DMS153 treated with DMSO at 0.1 percent for 48 hours (cell line): ENCODE results near the gene LMOD2.
"Not testable (repeated sequence)": the region's sequence is repeated elsewhere in the genome, so short reads cannot be mapped to it uniquely, and the experiment has no call there.

Source experiments
- DNase-seq: peaks from one replicate; lab custom pipeline; 2025; ENCODE audit not compliant: unreplicated experiment; lab: John Stamatoyannopoulos, UW

The LMOD2 gene, protein sequence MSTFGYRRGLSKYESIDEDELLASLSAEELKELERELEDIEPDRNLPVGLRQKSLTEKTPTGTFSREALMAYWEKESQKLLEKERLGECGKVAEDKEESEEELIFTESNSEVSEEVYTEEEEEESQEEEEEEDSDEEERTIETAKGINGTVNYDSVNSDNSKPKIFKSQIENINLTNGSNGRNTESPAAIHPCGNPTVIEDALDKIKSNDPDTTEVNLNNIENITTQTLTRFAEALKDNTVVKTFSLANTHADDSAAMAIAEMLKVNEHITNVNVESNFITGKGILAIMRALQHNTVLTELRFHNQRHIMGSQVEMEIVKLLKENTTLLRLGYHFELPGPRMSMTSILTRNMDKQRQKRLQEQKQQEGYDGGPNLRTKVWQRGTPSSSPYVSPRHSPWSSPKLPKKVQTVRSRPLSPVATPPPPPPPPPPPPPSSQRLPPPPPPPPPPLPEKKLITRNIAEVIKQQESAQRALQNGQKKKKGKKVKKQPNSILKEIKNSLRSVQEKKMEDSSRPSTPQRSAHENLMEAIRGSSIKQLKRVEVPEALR

GRCh38 chr7:123655614-123656013 lies at the start of gene LMOD2:
TSS of gene LMOD2 (plus strand) at chr7:123655866. CDS start at chr7:123655964, 98 bp downstream.
- no peak for DNase-seq

DNA sequence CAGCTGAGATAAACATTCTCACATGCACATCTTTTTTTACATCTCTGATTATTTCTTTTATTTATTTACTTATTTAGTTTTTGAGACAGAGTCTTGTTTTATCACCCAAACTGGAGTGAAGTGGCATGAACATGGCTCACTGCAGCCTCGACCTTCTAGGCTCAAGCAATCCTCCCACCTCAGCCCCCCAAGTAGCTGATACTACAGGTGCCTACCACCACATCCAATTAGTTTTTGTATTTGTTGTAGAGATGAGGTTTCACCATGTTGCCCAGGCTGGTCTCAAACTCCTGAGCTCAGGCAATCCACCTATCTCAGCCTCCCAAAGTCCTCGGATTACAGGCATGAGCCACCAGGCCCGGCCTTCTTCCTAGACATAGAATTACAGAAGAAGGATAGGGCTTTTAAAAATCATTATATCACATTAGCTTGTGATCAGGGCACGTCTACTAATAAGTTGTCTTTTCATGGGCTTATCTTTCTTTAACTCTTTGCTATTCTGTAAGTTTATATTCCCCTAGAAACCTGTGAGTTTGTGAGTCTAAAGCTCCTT lies 48.2 kb upstream of the LMOD2 start:
- no peak for DNase-seq

DNA sequence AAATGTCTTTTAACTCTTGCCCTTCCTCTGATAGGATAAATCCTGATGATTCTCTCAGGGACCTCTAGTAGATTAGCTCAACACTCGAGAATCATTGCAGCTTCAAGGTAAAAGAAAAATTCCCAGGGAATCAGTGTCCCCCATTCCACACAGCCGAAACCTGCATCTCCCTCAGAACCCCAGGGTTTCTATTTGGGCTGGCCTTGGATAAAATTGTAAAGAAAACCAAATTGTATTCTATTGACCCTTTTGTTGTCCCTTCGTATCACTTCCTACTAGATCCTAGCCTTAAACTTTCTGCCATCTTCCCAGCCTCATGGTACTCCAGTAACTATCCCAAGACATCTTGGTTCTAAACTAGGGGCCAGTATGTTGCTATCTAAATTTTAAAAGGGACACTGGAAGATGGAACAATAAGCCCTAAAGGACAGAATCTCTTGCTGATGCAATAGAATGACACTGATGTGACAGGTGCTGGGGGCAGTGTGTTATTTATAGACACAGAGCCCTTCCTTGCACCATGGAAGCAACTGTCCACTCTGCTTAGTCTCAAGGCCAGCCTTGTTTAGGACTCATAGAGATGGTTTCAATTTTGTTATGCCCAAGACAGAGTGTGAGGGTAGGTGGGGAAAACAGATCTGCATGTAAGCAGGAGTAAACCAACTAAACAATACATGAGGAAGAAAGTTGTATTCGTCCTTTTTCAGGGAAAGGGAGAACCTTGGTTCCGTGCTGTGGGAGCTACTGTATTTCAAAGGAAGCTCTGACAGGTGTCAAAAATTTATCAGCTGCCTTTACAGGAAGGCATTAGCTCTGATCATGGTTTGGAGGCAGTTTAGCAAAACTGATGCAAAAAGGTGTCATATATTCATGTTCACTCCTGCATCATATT lies 46.4 kb upstream of the LMOD2 start:
- DNase-seq = no peak

DNA sequence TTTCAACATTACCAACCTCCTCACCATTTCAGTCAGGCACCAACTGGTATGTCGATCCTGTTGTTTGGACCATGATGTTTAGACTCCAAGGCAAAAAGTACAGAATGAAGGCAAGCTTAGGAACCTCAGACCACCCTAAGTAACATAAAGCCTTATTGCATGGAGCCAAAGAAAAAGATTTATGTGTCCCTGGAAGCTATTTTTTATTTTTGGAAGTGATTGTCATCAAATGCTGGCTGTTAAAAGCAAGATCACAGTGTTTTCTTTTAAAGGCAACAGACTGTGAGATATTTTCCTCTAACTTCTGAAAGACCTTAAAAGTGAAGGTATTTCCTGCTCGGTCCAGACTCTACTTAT lies 45.8 kb upstream of the LMOD2 start:
- no peak for DNase-seq

GRCh38 chr7:123612024-123612423 lies 43.6 kb upstream of the LMOD2 start:
- DNase-seq = no peak

DNA sequence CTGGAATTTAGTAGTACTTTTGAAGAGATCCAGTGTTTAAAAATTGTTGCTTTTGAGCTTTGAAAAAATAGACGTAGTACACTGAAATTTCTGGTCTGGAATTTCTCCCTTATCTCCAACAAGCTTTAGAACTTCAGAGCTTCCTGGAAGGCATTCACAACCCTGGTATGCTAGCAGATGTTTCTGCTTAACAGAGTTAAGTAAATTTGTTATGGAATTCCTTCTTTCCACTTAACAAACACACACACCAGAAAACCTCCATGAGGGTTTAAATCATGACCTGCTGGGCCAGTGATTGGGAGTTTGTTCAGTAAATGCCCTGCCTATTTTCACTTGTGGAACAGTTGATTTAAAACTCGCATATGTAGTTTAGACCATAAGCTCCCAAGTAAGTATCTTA lies 40.3 kb upstream of the LMOD2 start:
- DNase-seq = no peak

GRCh38 chr7:123616223-123616622 lies 39.4 kb upstream of the LMOD2 start:
- DNase-seq = no peak

- DNase-seq = no peak
Observed at GRCh38 chr7:123621707-123622106, 34.0 kb upstream of the LMOD2 start.

GRCh38 chr7:123622660-123623386 lies 32.8 kb upstream of the LMOD2 start:
- DNase-seq = peak; percentile 90

DNA sequence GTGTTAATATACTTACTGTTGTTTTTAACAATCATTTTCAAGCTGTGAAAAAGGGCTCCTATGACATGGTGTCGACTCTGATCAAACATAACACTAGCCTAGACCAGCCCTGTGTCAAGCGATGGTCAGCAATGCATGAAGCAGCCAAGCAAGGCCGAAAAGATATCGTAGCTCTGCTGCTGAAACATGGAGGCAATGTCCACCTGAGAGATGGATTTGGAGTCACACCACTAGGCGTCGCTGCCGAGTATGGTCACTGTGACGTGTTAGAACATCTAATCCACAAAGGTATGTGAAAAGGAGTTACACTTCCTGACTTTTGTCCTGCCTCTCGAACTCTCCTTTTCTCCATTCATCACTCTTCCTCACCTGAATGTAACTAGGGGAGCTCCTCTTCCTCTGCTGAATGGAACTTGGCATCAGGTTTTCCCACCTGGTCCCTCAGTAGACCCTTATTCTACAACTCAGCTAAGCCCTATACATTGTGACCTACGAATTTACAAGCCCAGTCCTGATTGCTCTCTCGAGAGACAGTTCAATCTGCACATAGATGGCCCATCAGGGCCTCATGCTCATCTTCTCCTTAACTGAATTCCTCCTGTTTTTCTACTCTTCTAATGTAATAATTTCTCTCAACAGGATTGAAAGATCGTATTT lies 31.0 kb upstream of the LMOD2 start:
- no peak for DNase-seq

DNA sequence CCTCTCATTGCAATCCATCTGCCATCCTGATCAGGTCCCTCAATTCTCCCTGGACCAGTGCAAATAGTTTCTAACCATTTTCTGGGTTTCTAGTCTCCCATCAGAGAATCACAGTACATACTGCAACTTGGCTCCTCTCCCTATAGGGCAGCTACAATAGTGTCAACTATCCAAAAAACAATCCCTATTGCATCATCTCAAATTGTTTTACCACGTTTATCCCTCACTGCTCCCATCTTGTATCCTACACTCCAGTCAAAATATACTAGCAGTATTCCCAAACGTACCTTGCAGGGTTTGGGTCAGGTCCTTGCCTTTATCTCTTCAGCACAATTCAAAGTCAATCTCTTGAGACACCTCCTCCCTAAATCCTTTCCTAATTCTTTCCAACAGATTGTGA lies 30.4 kb upstream of the LMOD2 start:
- no peak for DNase-seq

- DNase-seq = no peak
Observed at GRCh38 chr7:123627851-123628250, 27.8 kb upstream of the LMOD2 start.

DNA sequence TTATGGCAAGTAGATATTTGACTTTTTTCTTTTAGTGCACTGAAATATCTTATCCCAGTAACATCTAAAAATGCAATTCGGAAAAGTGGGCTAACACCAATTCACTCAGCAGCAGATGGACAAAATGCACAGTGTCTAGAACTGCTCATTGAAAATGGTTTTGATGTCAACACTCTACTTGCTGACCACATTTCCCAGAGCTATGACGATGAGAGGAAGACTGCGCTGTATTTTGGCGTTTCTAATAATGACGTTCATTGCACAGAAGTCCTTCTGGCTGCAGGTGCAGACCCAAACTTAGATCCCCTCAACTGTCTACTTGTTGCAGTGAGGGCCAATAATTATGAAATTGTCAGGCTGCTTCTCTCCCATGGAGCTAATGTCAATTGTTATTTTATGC lies 26.8 kb upstream of the LMOD2 start:
- DNase-seq = no peak

DNA sequence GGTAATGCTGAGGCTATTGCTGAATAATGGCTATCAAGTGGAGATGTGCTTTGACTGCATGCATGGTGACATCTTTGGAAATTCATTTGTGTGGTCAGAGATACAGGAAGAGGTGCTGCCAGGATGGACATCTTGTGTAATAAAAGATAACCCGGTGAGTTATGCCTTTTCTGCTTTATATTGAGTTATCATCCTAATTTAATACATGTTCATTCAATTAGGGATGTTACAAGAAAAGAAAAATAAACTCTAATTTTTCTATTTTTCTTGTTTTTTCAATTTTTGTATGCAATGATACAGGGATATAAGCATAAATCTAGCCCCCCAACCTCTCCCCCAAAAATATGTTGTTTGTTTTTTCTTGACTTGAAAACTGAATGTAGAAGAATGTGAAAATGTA lies 26.4 kb upstream of the LMOD2 start:
- DNase-seq = no peak

GRCh38 chr7:123632808-123633207 lies 22.9 kb upstream of the LMOD2 start:
- DNase-seq = no peak

GRCh38 chr7:123633553-123633952 lies 22.1 kb upstream of the LMOD2 start:
- no peak for DNase-seq

- not testable (repeated sequence) for DNase-seq
Observed at GRCh38 chr7:123634011-123634573, 21.6 kb upstream of the LMOD2 start.

DNA sequence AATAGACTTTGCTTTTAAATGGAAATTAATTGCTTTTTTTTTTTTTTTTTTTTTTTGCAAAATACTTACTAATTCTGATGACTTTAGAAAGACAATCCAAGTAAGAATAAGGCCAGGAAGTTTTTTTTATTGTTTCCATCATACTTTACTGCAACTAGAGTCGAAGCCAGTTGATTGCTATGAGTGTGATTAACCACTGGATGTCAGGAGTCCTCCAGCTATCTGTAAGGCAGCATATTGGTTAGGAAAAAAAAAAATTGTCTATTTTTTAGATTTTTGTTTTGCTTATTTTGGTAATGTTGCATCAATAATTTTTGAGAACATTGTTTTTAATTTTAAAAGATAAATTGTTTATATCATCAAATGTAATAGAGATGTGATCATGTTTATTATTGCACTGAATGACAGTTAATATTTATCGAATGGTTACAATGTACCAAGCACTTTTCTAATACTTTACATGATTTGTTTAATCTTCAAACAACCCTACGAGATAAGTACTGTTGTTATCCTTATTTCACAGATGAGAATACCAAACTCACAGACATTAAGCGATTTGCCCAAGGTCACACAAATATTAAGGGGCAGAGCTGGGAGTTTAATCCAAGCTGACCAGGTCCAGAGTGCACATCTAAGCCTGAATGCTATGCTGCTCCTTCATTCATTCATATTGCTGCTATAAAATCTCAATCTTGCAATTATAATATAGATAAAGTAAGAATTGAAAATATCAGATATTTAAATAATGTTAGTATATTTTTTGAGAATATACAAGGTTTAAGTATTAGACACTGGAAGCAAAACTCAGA lies 19.9 kb upstream of the LMOD2 start:
- DNase-seq = peak; percentile 61

DNA sequence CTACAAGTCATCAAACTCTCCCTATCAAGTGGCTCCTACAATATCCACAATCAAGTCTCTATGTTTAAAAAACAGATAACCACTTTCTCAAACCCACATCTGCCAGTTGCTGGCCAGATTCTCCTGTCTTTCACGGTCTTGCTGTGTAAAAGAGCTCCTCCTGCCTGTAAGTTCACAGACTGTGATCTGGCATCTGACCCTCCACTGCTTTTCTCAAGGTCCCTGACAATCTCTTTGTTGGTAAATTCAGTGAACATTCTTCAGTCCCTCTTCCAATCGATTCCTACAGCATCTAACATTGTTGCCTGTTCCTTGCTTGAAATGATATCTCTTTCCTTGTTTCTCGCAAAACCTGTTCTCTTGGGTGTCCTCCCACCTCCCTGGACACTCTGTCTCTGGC lies 18.5 kb upstream of the LMOD2 start:
- DNase-seq = no peak
